ACC112 (cell line): ENCODE measurements around the gene TIAM1.

Experiments used
- H2AFZ ChIP-seq: fragments of 200-600 bp; sonication (generic); one replicate; pipeline ENCODE4 v1.6.0; 2017; ENCODE audit warnings: antibody characterized with exemption, low read length; ENCODE audit not compliant: unreplicated experiment
- H3K27ac ChIP-seq: fragments of 200-600 bp; sonication (generic); 2 replicates; pipeline ENCODE4 v1.5.1; 2014; ENCODE audit warnings: low read depth, mild to moderate bottlenecking, antibody characterized with exemption, low read length, moderate library complexity
- H3K27me3 ChIP-seq: fragments of 200-600 bp; sonication (generic); 2 replicates; pipeline ENCODE4 v1.6.1; 2014; ENCODE audit warnings: mild to moderate bottlenecking, antibody characterized with exemption, low read length, moderate library complexity, mixed read lengths; ENCODE audit not compliant: insufficient read depth
- H3K36me3 ChIP-seq: fragments of 200-600 bp; sonication (generic); 2 replicates; pipeline ENCODE4 v1.6.1; 2016; ENCODE audit warnings: mild to moderate bottlenecking, antibody characterized with exemption, low read length, moderate library complexity, mixed read lengths; ENCODE audit not compliant: insufficient read depth
- H3K4me1 ChIP-seq: fragments of 200-600 bp; sonication (generic); one replicate; pipeline ENCODE4 v1.6.1; 2016; ENCODE audit warnings: low read length, mixed read lengths; ENCODE audit not compliant: insufficient read depth, unreplicated experiment, control insufficient read depth
- H3K4me3 ChIP-seq: fragments of 200-600 bp; sonication (generic); 2 replicates; pipeline ENCODE4 v1.5.1; 2014; ENCODE audit warnings: mild to moderate bottlenecking, low read depth, low read length
- H3K79me2 ChIP-seq: fragments of 200-600 bp; sonication (generic); one replicate; pipeline ENCODE4 v1.6.0; 2016; ENCODE audit warnings: low read length; ENCODE audit not compliant: control insufficient read depth, unreplicated experiment, insufficient read depth

Gene TIAM1

DNA sequence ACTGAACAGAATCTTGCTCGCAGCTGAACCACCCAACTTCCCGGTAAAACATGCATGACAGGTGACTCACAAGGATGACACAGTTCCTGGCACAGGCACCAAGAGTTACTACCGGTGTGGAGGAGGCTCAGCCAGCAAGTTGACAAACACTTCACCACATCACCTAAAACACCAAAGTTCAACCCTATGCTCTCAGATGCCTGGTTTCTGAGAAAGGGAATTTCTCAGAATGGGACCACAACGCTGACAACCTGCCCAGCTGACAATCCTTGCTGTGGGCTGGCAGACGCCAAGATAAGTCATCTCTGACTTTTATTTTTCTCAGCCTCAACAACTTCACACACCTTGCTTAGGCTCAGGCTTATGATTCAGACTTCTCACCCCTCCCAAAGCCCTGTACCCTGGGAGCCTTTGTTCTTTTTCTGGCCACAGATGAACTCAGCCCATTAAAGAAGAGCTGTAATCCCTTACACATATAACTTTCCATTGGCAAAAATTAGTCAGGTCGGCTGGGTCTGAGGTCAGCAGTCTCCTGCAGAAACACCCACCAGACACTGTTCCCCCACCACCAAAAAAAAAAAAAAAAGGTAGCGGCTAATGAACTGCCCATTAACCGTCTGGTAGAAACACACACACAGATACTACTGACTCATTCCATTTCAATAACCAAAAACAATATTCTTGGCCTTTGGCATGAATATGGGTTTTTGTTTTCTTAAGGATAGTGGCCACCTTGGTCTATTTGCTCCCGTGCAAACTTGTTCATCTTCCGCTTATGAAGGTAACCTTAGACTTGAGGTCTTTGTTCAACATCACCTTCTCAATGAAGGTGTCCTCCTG is 10.8 kb upstream of the TIAM1 start:
- H3K36me3 ChIP-seq = no peaks in the 10 kb centered on the region
- no peak overlapping the region for H2AFZ ChIP-seq
- H3K4me3 ChIP-seq = peak overlapping the region; percentile 20; the same call in 1 of the 2 replicates
- H3K27ac ChIP-seq = peak overlapping the region; percentile 78
- peaks cover 30% of the 10 kb centered on the region for H3K4me1 ChIP-seq
- no peaks in the 10 kb centered on the region for H3K27me3 ChIP-seq
- H3K79me2 ChIP-seq = no peaks in the 10 kb centered on the region

DNA sequence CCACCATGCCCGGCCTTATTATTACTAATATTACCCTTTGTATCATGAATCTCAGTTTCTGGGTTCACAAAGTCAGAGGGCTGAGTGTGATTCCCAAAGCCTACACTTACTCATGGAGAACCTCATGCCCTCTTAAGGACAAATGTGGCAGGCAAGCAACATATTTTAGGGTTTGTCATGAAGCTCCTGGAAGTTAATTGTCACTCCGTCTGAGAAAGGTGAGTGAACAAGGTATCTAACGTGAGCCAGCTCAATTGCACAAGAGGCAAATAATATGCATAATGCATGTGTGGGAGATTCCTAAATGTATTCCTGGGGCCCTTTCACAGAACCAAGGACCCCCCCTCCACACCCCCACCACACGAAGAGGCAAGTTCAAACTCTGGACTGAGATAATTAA is 10.1 kb upstream of the TIAM1 start:
- H3K4me3 ChIP-seq = peak overlapping the region; percentile 20; the same call in 1 of the 2 replicates
- no peaks in the 10 kb centered on the region for H3K79me2 ChIP-seq
- H3K27ac ChIP-seq = peak overlapping the region; percentile 78
- no peak overlapping the region for H2AFZ ChIP-seq
- no peaks in the 10 kb centered on the region for H3K27me3 ChIP-seq
- H3K4me1 ChIP-seq = peaks cover 30% of the 10 kb centered on the region
- no peaks in the 10 kb centered on the region for H3K36me3 ChIP-seq

DNA sequence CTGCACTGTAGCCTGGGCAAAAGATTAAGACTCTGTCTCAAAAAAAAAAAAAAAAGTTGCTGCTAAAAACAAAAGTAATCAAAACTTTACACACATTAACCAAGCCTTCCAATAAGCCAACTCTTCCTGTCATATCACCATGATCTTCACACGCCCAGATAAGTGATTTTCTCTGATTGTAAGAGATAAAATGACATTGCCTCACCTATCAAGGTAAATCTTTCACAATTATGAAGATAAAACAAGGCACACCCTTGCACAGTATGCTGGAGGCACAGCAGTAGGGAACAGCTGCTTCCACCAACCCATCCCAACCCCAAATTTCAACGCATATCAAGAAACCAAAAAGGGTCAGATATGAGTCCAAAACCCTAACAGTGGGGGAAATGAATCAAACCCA is 8.8 kb upstream of the TIAM1 start:
- Histone ChIP-seq H2AFZ (no peak overlapping the region), H3K27ac (no peak overlapping the region), H3K4me3 (no peak overlapping the region)

DNA sequence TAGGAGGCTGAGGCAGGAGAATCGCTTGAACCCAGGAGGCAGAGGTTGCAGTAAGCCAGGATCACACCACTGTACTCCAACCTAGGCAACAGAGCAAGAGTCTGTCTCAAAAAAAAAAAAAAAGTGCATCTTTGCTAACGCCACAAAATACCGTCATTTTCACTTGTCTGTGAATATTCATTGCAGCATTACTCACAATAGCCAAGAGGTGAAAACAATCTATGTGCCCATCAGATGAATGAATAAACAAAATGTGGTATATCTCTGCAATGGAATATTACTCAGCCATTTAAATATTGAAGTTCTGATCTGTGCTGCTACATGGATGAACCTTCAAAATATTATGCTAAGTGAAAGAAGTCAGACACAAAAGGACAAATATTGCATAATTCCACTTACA is 7.9 kb upstream of the TIAM1 start:
- Histone ChIP-seq H3K4me3 (no peak overlapping the region), H3K4me1 (peaks cover 30% of the 10 kb centered on the region), H3K27me3 (no peaks in the 10 kb centered on the region), H3K79me2 (no peaks in the 10 kb centered on the region), H3K27ac (no peak overlapping the region), H3K36me3 (no peaks in the 10 kb centered on the region), H2AFZ (no peak overlapping the region)

More for the DNA sequence above, 8.8 kb upstream of the TIAM1 start:
- Histone ChIP-seq H3K4me1 (peaks cover 30% of the 10 kb centered on the region), H3K79me2 (no peaks in the 10 kb centered on the region), H3K27me3 (no peaks in the 10 kb centered on the region), H3K36me3 (no peaks in the 10 kb centered on the region)

DNA sequence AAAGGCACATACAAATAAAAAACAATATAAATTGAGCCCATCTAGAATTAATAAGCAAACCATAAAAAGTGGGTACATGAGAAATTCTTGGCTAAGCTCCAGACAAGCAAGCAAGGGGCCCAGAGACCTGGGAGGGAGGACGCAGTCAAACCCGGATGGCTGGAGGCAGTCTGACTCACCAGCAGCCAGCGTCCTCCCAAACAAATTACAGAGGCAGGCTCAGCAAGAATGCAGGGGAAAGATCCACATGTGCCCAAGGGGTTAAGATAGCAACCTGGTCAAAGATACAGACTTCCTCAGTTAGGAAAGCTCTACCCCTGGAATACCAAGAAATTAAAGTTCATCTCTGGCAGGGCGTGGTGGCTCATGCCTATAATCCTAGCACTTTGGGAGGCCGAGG is 7.4 kb upstream of the TIAM1 start:
- H2AFZ ChIP-seq = no peak overlapping the region
- no peaks in the 10 kb centered on the region for H3K79me2 ChIP-seq
- H3K36me3 ChIP-seq = no peaks in the 10 kb centered on the region
- no peak overlapping the region for H3K27ac ChIP-seq
- H3K27me3 ChIP-seq = no peaks in the 10 kb centered on the region
- H3K4me3 ChIP-seq = no peak overlapping the region
- peaks cover 30% of the 10 kb centered on the region for H3K4me1 ChIP-seq

DNA sequence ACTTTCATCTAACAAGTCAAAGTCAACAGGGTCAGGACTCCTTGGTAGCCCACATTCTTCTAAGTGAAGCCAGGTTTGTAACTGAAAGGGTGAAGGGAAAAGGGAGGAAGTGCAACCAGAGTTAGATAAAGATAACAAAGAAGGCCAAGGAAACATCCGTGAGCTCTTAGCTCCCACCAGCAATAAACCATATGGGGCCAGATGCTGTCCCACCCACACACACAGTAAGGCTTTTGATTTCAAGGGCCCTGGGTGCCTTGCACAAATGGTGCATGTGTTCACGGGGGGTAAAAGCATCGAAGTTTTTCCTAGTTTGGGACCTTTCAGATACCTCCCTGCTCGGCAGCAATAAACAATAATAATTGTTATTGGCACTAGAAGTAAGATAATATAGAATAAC is 5.1 kb upstream of the TIAM1 start:
- no peaks in the 10 kb centered on the region for H3K79me2 ChIP-seq
- H3K4me1 ChIP-seq = peaks cover 19% of the 10 kb centered on the region
- no peaks in the 10 kb centered on the region for H3K27me3 ChIP-seq

DNA sequence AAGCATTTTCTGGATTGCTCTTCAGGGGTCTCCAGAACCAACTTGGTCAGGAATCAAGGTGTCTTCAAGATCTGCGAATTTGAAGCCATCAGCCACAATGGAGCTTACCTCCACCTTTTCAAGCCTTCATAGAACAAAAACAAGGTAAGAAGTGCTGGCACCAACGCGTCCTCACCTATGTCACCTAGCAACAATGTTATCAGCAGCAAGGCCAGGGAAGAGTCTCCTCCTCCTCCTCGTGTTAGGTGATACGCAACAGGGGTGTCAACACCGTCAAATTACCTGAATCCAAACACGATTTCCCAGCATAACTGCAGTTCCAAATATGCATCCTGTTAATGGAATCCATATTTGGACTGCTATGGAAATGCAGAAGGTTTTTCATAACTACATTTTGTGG is 4.1 kb upstream of the TIAM1 start:
- H3K79me2 ChIP-seq = peaks cover 2% of the 10 kb centered on the region
- no peak overlapping the region for H3K4me3 ChIP-seq
- H3K27ac ChIP-seq = no peak overlapping the region
- H3K4me1 ChIP-seq = peaks cover 15% of the 10 kb centered on the region
- no peaks in the 10 kb centered on the region for H3K36me3 ChIP-seq
- no peak overlapping the region for H2AFZ ChIP-seq
- H3K27me3 ChIP-seq = no peaks in the 10 kb centered on the region

More for the DNA sequence above, 5.1 kb upstream of the TIAM1 start:
- no peak overlapping the region for H2AFZ ChIP-seq
- H3K4me3 ChIP-seq = no peak overlapping the region
- no peak overlapping the region for H3K27ac ChIP-seq
- no peaks in the 10 kb centered on the region for H3K36me3 ChIP-seq

DNA sequence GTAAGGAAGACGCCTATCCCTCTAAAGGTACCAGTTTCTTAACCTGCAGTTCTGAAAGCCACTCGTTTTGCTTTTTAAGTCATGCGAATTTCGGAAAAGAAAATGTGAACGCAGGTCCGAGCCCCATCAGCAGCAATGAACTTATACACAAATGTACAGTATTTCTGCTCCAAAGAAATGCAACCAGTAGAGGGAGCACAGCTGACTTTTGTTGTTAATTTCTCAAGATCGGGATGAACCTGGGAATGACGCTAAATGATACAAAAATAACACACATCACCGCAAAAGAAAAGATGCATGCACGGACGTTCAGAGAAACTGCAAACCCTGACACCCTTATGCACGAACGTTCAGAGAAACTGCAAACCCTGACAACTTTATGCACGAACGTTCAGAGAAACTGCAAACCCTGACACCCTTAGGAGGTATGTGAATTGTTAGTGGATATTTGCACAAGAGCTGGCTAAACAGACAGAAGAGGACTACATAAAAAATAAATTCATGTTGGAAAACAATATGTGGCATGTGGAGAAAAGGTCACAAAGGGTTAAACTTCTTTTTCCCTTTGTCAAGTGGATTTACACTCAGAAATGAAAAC is 3.5 kb upstream of the TIAM1 start:
- H3K4me3 ChIP-seq = peak overlapping the region; percentile 23; the same call in 1 of the 2 replicates
- no peak overlapping the region for H2AFZ ChIP-seq
- H3K79me2 ChIP-seq = peaks cover 8% of the 10 kb centered on the region
- H3K27me3 ChIP-seq = no peaks in the 10 kb centered on the region
- no peak overlapping the region for H3K27ac ChIP-seq
- no peaks in the 10 kb centered on the region for H3K36me3 ChIP-seq
- H3K4me1 ChIP-seq = peaks cover 21% of the 10 kb centered on the region

DNA sequence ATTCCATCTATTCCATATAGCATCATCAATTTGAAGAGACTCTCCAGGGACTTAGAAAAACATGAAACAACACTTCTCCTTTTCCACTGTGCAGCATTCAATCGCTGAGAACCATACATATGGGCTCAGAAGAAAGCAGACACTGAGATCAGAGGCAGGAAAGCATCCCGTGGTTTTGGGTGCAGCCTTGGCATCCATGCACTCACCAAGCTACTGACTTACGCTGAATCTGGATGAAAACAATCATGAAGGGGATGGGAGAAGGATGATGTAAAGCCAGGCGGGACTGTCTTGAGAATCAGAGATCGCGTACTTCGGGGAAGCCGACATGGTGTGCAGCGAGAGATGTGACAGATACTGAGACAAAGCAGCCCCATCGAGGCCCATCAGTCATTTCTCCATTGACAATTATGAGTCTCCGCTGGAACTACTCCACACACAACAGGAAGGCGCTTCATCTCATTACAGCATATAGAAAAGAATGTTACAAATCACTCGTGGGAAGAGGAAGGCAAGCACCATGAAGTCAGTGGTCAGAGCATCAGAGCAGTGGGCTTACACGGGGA is 2.3 kb upstream of the TIAM1 start:
- Histone ChIP-seq H3K4me1 (peaks cover 15% of the 10 kb centered on the region), H3K27me3 (no peaks in the 10 kb centered on the region), H3K79me2 (peaks cover 18% of the 10 kb centered on the region), H3K4me3 (no peak overlapping the region), H3K36me3 (no peaks in the 10 kb centered on the region), H3K27ac (no peak overlapping the region), H2AFZ (no peak overlapping the region)

DNA sequence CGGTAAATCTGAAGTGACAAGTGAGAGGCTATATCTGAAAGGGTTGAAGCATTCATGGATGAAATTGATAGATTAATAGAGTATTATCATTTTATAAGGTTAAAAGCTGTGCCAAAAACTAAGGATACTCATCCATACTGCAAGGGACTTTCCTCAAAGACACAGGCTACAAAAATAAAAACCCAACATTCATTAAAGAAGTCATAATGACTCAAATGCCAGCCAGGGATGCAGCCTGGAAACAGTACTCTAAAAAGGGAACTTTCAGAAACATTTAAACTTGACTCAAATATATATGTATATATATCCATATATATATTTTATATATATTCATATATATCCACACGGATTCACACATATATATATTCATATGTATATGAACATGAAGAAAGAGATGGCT is 1.1 kb upstream of the TIAM1 start:
- no peak overlapping the region for H3K27ac ChIP-seq
- H3K79me2 ChIP-seq = peaks cover 24% of the 10 kb centered on the region

More for the DNA sequence above, 1.1 kb upstream of the TIAM1 start:
- Histone ChIP-seq H3K36me3 (no peaks in the 10 kb centered on the region), H3K4me1 (peaks cover 10% of the 10 kb centered on the region), H3K4me3 (no peak overlapping the region), H2AFZ (no peak overlapping the region), H3K27me3 (no peaks in the 10 kb centered on the region)
